NB4 (cell line): ENCODE results near the gene ARMC7.

Experiments used
- POLR2A ChIP-seq: IDR thresholded peaks from 2 replicates; pipeline ENCODE4 v1.6.1; 2011; ENCODE audit warnings: mild to moderate bottlenecking; ENCODE audit not compliant: insufficient read length; ENCODE audit errors: extremely low read depth
- TF ChIP-seq, protein P1 (sequence below): IDR thresholded peaks from one replicate; pipeline ENCODE4 v1.5.1; 2012; ENCODE audit warnings: low read depth, low read length
- TF ChIP-seq, protein P2 (sequence below): IDR thresholded peaks from 2 replicates; pipeline ENCODE4 v1.6.1; 2011; ENCODE audit warnings: low read depth, low read length

DNA sequence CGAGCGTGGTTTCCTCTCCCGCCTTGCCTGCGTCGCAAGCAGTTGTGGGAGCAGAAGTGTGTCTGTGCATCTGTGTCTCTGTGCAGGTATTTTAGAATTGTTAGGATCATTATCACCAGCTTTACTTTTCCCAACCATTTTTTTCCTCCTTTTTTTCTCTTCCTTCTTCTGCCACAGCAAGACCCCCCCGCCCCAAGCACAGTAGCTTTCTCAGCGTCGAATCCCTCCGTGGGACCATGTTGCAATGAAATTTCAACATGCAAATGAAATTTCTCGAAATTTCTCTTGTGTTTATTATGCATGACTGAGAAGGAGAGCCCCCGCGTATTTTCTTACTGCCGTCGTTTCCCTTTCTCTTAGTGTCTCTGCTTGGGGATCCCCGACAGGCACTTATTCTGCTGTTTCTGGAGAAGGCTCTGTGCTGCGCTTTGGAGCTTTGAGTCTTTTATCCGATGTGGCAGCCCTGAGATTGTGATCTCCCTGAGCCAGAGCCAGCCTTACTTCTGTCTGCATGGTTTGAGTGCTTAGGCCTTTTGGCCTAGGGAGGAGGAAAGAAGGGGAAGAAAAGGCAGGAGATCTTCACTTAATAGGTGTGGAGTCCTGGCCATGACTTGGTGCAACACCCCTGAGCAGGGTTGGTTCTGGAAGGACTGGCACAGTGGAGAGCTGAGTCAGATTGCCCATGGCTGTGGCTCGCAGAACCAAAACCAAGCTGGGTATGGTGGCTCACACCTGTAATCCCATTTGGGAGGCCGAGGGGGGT is 5.0 kb downstream of the ARMC7 start:
- TF ChIP-seq POLR2A: no peak
- TF ChIP-seq, protein P1, sequence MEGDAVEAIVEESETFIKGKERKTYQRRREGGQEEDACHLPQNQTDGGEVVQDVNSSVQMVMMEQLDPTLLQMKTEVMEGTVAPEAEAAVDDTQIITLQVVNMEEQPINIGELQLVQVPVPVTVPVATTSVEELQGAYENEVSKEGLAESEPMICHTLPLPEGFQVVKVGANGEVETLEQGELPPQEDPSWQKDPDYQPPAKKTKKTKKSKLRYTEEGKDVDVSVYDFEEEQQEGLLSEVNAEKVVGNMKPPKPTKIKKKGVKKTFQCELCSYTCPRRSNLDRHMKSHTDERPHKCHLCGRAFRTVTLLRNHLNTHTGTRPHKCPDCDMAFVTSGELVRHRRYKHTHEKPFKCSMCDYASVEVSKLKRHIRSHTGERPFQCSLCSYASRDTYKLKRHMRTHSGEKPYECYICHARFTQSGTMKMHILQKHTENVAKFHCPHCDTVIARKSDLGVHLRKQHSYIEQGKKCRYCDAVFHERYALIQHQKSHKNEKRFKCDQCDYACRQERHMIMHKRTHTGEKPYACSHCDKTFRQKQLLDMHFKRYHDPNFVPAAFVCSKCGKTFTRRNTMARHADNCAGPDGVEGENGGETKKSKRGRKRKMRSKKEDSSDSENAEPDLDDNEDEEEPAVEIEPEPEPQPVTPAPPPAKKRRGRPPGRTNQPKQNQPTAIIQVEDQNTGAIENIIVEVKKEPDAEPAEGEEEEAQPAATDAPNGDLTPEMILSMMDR: no peak
- TF ChIP-seq, protein P2, sequence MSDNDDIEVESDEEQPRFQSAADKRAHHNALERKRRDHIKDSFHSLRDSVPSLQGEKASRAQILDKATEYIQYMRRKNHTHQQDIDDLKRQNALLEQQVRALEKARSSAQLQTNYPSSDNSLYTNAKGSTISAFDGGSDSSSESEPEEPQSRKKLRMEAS: no peak
